GM18867 (cell line): Measurements from ENCODE around the gene KIF9.
"Not testable (repeated sequence)": the region's sequence is repeated elsewhere in the genome, so short reads cannot be mapped to it uniquely, and the experiment has no call there.

ENCODE experiments used
- ATAC-seq: cut with Tn5 transposase; IDR thresholded peaks from one replicate; pipeline ENCODE4 v1.9.1; 2021; ENCODE audit warnings: mild to moderate bottlenecking, moderate library complexity; ENCODE audit not compliant: unreplicated experiment

The KIF9 gene

GRCh38 chr3:47251689-47252088 lies 30.9 kb downstream of the KIF9 start:
- ATAC-seq = no peak

DNA sequence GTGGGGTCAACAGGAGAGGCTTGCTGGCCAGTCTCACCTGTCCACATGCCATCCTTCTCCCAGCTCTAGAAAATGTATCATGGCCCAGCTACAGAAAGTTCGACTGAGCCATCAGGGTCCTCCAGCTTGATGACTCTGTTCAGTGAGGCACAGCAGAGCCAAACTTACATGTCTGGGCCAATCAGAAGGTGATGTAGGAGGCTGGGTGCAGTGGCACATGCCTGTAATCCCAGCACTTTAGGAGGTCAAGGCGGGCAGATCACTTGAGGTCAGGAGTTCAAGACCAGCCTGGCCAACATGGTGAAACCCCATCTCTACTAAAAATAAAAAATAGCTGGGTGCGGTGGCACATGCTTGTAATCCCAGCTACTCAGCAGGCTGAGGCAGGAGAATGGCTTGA lies 31.5 kb downstream of the KIF9 start:
- ATAC-seq = not testable (repeated sequence)

DNA sequence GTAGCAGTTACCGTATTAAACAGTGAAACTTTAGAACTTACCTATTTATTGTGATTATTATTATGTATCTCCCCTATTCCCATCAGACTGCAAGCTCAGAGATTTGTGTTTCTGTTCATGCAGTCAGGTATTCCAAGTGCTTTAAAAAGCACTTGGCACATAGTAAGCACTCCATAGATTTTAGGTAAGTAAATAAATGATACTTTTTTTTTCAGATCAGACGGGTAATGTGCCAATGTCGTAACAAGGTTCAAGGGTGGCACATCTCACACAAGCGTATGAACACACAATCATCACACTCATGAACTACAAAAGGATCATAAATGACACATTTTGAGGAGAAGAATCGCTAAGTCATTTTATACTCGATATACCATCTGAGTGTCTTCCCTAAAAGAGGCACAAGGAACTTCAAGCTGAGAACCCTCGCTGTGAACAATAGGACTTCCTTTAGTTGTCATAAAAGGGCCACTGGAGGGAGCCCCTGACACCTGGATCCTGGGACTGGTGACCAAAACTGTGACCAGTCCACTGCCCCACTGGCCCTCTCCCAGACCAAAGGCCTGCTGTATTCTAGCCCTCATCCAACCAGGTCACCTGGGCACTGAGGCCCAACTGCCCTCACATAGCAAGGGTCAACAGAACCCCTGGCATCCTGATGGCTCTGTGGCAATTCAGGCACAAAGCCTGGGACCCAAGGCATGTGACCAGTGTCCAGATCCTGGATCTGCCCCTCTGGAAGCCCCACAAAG lies 32.1 kb downstream of the KIF9 start:
- no peak for ATAC-seq

DNA sequence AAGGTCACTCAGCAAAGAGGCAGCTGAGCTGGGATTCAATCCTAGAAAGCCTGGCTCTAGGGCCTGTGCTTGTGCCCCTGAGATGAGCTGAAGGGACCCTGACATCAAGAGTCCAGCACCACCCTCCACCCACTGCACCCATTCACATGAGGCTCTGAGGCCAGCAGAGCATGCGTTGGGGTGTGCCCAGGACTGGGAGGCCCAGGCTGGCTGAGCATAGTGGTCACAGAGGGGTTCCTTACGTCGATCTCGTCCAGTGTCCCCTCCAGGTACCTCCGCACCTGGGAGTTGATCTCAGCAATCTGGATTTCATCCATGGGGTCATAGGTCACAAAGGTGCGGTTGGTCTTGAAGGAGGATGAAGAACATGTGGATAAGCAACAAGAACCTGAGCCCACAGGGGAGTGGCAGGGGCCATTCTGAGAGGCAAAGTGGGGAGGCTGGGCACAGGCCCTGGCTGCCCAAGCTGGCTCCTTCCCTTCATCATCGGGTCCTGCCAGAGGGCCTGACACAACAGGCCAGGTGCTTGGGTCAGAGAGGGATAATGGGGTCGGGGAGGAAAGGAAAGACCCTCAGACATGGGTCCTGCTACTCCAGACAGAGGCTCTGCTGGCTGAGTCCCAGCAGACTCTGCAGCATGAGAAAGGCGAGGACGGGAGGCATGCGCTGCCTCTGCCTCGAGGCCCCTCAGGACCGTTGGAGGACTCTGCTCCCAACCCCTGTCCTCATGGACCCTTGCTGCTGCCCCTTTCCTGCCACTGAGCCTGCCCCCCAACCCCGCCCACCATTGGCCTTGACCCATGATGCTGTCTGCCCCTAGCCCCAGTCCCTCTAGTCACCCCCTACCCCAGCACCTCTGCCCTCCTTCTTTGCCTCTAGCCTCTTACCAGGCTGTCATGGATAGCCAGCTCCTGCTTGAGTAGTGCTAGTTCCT lies 35.2 kb downstream of the KIF9 start:
- ATAC-seq = no peak

DNA sequence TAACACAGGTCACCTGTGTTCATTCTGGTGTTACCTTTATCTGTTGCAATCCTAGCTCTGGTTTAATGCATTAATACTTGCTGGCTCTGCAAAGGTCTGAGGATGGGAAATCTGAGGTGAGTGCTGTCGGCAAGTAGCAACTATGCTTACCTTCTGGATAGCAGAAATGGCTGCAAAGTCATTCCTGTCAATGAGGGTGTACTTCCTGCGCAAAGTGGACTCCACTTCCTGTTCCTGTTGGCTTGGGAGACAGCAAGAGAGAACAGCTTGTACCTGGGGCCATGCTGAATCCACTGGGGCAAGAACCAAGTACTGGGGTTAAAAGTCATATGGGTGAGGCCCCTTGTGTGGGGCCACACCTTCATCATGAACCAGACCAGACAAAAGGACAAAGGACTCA lies 37.3 kb downstream of the KIF9 start:
- ATAC-seq = no peak

GRCh38 chr3:47244531-47245100 lies 38.0 kb downstream of the KIF9 start:
- no peak for ATAC-seq

DNA sequence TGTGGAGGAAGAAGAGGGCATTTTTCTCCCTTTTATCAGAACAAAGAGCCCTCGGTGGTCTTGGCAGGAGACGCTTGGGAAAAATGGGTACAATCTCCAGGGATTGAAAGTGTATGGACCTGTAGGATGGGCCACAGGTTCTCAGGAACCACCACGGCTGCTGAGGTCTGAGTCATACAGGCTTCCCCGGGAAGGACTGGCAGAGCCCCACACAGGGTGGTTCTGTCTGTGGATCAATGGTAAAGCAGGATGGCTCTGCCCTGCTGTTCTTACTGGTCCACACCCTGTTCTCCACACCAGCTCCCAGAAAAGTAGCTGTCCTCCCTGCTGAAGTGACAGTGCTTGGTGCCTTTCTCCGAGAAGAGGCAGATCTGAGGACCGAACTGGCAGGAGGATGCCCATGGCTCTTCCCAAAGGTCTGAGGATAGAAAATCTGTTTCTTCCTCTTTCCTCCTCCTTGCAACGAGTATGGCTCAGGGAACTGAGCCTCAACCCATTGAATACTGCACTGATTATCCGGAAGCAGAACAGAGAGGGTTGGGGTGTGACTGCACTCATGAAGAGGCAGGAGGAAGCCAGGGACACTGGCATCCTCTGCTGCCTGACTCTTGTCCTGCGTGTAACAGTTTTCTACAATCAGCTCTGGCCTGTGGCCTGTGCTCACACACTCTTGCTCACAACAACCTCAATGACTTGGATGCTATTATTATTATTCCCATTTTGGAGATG lies 39.0 kb downstream of the KIF9 start:
- ATAC-seq = no peak

- ATAC-seq = no peak
These were observed 42.7 kb downstream of the KIF9 start for GRCh38 chr3:47239929-47240328.

DNA sequence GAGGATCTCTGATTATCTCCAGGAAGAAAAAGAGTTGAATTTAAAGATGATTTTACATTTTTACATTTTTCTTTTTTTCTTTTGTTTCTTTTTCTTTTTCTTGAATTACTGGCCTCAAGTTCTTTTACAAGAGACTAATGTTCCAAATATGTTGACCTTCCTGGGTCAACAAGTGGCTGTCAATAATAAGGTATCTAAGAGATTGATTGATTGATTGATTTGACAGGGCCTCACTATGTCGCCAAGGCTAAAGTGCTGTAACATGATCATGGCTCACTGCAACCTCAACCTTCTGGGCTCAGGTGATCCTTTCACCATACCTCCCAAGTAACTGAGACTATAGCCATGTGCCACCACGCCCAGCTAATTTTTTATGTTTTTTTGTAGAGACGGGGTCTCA lies 44.6 kb downstream of the KIF9 start:
- ATAC-seq = no peak

GRCh38 chr3:47228088-47228487 lies 54.5 kb downstream of the KIF9 start:
- peak; percentile 53 for ATAC-seq

DNA sequence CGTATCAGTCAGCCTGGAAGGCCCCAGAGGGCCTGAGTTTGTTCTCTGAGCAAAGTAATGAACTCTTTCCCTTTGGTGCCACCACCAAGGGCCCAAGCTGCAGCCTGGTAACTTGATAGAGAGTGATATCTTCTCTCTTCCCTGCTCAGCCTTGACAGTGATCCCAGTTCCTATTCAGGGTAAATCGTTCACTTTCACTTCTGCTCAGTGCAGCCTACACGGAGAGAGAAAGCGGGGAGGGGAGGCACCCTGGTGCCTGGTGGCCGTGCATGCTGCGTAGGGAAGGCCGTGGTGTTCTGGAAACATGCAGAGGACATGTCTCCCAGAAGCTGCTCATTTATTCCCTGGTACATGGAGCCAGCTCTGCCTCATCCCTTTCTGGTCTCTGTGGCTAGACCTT lies 54.9 kb downstream of the KIF9 start:
- ATAC-seq = peak; percentile 35

DNA sequence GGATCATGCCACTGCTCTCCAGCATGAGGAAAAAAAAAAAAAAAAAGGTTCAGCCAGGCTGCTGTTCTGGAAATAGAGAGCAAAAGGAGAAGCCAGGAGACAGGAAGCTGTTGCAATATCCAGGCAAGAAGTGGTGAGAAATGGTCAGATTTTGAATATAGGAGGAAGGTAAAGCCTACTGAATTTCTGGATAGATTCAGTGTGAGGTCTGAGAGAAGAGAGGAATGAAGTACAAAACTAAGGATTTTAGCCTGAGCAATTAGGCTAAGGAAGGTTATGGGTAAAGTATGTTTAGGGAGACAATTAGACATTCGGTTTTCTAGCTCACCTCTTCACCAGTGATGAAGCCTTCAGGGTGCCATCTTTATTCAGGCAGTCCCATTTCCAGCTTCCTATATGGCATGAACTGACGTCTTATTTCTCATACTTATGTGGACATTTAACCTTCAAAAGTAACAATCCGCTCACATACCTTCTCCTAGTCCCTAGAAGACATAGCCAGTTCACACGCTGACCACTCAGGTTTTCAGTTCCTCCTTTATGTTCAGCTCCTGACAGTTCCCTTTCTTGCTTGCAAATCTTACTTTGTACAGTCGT lies 57.2 kb downstream of the KIF9 start:
- peak; percentile 62 for ATAC-seq

- no peak for ATAC-seq
These were observed 58.8 kb downstream of the KIF9 start for GRCh38 chr3:47223755-47224154.

- ATAC-seq = no peak
These were observed 60.8 kb downstream of the KIF9 start for GRCh38 chr3:47221798-47222197.

- ATAC-seq = no peak
These were observed 71.7 kb downstream of the KIF9 start for GRCh38 chr3:47210863-47211405.

GRCh38 chr3:47206022-47206421 lies 76.6 kb downstream of the KIF9 start:
- not testable (repeated sequence) for ATAC-seq

DNA sequence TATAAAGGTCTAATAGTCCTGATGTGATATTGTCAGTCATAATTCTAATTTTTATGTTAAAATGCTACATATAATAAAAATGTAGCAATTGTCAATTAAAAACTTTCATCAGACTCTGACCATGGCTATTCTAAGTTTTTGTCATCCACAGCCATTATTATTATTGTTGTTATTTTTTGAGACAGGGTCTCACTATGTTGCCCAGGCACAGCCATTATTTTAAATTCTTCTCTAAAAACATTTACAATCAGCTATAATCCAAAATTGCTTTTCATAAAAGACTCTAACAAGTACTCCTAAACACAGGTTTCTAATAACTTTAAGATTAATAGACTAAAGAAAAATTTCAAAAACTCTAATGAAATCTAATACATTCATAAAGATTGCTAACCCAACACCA lies 77.7 kb downstream of the KIF9 start:
- ATAC-seq = no peak

GRCh38 chr3:47202542-47202941 lies 80.1 kb downstream of the KIF9 start:
- no peak for ATAC-seq

GRCh38 chr3:47197287-47197686 lies 85.3 kb downstream of the KIF9 start:
- ATAC-seq = no peak

DNA sequence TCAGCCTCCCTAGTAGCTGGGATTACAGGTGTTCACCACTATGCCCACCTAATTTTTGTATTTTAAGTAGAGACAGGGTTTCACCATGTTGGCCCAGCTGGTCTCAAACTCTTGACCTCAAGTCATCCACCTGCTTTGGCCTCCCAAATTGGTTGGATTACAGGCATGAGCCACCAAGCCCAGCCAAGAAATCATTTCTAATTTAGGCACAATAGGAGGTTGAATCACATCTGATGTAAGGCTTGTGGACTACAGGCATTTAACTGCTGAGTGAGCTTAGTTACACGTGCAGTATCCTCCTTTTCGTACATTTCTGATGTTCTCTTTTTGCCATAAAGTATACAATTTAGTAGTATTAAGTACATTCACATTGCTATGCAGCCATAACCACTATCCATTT lies 87.6 kb downstream of the KIF9 start:
- no peak for ATAC-seq
